HT1080 (cell line): ENCODE data around the gene STXBP5. TPM values are rescaled to one million over a fixed set of nuclear protein-coding genes. Genes with fewer than 3 reads are reported as not detected.
A peak's percentile ranks its signal among the peaks of the same experiment; 100 is the strongest.

Source experiments
- DNase-seq: peaks from one replicate; pipeline ENCODE4 v3.0.0-alpha.2; 2015; ENCODE audit warnings: low read depth
- total RNA-seq: library from RNA; depleted of rRNA; stranded (reverse); fragments of >200 nt; shearing (Covaris generic); gene quantifications from 2 replicates; pipeline ENCODE4 v1.2.3, GENCODE V29; 2014

STXBP5 gene
- total RNA-seq, 1 experiment from 2014 or later: 28.0 TPM

- peak; percentile 5 for DNase-seq
These were observed 26.9 kb upstream of the STXBP5 start for GRCh38 chr6:147177286-147177685.

DNA sequence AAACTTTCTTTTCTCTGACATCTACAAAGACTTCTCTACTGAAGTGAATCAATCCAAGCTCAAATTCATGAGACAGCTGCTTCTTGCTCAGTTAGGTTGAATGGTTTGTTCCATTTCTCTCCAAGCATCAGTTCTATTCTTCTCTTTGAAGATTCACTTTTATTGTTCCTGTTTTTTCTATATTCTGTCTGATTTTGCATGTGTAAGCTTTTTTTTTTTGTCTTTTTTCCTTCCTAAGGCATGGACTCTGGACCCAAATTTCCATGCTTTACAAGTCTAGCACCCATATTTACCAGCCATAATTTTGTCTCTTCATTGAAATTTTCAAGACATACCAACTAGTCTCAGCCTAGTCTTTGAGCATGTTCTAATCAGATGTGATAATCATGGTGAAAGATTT, 25.9 kb upstream of the STXBP5 start:
- DNase-seq: no peak

DNA sequence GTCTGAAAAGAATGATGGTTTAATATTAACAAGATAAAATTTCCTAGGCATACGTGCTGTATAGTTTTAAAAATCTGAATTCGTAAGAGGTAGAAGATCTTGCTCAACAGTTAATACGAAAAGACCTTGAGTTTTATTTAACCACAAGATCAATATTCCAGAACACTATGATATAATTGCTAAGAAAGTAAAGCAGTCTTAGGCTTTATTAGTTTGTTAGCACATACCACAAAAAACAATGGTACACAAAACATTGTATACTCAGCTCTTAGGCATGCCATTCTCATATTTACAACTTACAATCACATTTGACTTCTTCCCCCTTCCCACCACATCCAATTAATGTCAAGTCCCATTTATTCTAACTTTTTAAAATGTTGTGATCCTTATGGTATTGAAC, 24.4 kb upstream of the STXBP5 start:
- no peak for DNase-seq

DNA sequence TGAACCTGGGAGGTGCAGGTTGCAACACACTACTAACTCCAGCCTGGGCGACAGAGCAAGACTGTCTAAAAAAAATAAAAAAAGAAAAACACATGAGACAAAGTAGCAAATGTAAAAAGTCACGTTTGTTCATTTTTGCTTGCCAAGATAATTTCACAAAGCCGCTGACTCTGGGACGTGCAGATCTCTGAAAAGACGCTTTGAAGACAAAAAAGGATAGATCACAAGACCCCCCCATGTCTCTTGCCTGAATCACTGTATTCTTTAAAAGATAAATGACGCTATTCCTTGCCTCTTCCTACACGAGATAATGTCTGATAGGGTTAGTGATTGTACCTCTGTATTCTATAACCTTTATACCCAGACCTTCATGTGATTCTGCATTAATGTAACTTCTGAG, 23.3 kb upstream of the STXBP5 start:
- DNase-seq: no peak

GRCh38 chr6:147184379-147184778, 19.8 kb upstream of the STXBP5 start:
- DNase-seq: no peak

- no peak for DNase-seq
These were observed 19.0 kb upstream of the STXBP5 start for GRCh38 chr6:147185216-147185615.

GRCh38 chr6:147190556-147190955, 13.7 kb upstream of the STXBP5 start:
- DNase-seq: no peak

GRCh38 chr6:147192278-147192911, 11.8 kb upstream of the STXBP5 start:
- DNase-seq: no peak

GRCh38 chr6:147194652-147195411, 9.4 kb upstream of the STXBP5 start:
- DNase-seq: peak; percentile 24

- DNase-seq: no peak
These were observed 8.7 kb upstream of the STXBP5 start for GRCh38 chr6:147195510-147195909.

DNA sequence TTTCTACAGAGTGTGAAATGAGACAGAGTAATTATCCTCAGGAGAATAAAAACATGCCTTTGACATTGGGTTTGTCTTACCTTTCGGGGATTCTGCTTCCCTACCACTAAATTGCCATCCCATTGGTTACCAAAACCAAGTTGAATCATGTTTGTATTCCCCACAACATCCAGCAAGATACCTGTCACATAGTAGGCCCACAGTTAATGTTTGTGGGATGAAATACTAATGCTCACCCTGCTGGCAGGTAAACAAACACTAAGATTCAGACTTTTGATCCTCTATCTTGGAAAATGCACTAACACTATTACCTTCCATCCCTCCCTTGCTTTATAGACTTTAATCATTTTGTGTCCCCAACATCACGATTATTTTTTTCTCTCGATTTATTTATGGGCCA, 8.2 kb upstream of the STXBP5 start:
- no peak for DNase-seq

DNA sequence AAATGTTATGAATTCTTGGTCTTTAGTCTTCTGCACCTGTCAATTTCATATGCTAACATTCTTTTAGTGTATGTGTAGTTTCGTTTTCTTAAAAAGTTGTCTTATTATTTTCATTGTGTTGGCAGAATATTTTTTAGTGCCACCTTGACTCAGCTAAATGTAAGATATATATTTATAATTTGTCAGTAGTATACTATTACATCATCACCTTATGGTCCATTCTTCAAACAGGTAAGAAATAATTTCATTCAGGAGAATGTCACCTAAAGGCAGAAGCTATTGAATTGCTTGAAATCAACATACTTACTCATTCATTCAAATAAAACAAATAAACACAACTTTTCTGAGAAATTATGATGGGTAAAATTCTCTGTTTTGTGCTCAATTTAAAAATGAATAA, 3.5 kb upstream of the STXBP5 start:
- DNase-seq: no peak

GRCh38 chr6:147201885-147202515, 2.2 kb upstream of the STXBP5 start:
- DNase-seq: peak; percentile 73

DNA sequence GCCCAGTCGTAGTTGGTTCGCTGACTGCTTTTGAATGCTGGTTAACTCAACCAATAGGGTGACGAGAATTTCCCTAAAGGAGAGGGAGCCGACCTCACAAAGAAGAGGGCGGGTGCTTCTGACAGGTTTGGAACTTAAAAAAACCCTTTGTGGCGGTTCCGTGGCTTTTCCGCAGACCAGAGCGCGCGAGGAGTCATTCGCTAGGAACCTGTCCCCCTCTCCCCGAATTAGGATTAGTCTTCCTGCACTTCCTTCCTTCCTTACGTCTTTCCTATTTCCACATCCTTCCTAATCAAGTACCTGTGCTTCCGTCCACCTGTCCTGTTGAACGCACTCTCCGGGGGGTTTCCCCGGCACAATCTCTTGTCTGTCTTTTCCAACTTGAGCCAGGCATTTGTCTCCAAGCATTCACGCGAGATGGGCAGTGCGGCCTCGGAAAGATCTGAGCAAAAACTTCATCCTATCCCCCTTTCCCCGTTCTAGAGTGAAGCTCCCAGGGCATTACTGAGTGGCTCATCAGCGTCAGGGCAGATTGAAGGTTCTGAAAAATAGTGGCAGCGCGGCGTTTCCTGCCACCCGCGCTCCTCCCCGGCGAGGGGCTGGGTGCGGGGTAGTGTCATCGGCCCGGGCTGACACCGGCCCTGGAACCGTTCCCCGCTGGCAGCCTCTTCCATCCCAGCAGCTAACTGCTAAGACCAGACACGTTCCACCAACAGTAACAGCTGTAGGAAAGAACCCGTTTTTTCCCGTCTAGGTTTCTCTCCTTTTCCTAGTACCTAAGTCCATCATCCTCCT, 1.5 kb upstream of the STXBP5 start:
- peak; percentile 93 for DNase-seq

GRCh38 chr6:147203311-147204059, 732 bp upstream of the STXBP5 start:
- peak; percentile 46 for DNase-seq

GRCh38 chr6:147204843-147205311, 660 bp downstream of the STXBP5 start:
- DNase-seq: no peak

GRCh38 chr6:147205690-147206600, 1.7 kb downstream of the STXBP5 start:
- DNase-seq: peak; percentile 35

DNA sequence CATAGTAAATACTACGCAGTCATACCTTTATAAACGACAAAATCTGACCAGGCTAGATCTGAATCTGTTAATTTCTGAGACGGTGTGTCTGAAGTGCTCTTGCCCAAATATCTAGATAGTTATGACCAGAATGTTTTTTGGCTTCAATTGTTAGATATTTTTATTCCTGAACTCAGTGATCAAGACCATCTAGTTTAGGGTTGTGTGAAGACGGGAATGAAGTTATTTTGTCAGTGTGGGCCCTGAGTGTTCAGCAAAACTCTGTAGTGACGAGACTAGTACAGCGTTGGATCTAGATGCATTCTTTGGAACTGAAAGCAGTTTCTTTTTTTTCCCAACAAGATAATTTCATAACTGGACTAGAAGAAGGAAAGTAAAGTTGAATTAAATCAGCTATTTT, 3.1 kb downstream of the STXBP5 start:
- no peak for DNase-seq

- DNase-seq: no peak
These were observed 3.9 kb downstream of the STXBP5 start for GRCh38 chr6:147207837-147208754.
